Measurements from ENCODE around the gene VEGFC.

The VEGFC gene

GRCh38 chr4:176758731-176759130, 34.0 kb downstream of the VEGFC start:
- DNase-seq = no peak

- DNase-seq = no peak
These were observed 34.4 kb downstream of the VEGFC start for GRCh38 chr4:176758323-176758722.

DNA sequence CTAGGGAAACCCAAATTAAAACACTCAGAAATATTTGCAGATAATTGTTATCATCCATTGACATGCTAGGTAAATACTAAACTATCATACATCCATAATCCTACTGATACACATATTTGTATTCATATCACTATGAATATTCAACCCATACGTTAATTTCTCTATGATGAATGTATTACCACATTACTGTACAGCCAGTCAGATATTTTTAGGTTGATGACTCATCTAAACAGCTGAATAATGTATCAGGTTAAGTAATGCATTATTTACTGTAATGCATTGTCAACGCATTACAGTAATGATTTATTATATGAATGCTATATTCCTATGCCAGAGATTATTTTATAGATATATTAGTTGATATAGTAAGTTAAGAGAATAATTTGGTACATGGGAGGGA, 37.1 kb downstream of the VEGFC start:
- DNase-seq = no peak

DNA sequence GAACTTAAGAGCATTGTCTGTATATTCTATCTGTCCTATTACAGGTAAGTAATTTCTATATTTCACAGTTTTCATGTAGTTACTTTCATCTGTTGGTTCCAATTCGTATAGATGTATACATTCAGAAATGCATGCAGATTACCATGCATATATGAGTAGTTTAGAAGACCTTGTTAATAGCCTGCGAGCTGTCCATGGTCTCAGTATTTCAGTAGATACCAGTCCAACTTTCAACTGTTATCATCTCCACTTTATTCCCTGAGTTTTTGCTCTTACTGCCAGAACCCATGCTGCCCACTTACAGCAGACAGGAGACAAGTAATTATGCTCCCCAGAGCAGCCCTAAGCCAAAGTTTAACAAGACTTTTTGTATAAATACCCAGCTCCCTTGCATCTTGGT, 37.7 kb downstream of the VEGFC start:
- no peak for DNase-seq

GRCh38 chr4:176753049-176753448, 39.7 kb downstream of the VEGFC start:
- no peak for DNase-seq

DNA sequence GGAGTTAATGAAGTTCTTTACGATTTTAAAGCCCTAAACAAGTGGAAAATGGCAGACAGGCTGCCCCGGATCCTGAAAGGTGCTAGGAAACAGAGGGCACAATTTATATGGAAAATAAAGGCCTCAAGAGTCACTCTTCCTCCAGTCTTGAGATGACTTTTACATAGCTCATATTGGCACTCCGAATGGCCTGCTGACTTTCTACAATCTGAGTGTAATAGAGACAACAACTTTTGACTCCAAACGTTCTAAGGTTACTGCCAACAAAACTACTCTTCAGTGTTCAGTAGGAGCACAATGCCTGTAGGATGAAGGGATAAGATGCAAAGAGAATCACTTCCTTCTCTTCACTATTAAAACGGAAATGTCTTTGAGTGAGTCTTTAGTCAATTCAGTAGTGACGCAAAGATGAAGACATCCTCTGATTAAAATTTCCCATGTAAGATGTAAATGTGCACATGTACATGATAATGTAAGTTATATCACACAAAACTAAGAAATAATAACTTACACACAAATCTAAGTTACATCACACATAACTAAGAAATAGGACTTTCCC, 40.5 kb downstream of the VEGFC start:
- DNase-seq = no peak

DNA sequence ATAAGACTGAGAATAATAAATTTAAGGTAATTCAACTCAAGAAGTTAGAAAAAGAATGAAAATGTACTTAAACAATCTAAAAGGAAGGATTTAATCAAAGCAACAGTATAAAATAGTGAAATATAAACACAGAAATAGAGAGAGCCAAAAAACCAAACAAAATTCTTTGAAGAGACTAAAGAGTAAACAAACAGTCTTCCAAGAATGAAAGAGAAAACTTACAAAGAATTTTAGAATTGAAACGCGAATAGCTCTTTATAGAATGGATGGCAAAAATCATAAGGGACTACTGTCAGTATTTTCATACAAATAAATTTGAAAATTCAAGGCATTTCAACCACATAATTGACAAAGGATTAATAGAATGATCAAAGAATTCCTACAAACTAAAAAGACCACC, 41.7 kb downstream of the VEGFC start:
- no peak for DNase-seq

- DNase-seq = no peak
These were observed 45.9 kb downstream of the VEGFC start for GRCh38 chr4:176746846-176747245.

DNA sequence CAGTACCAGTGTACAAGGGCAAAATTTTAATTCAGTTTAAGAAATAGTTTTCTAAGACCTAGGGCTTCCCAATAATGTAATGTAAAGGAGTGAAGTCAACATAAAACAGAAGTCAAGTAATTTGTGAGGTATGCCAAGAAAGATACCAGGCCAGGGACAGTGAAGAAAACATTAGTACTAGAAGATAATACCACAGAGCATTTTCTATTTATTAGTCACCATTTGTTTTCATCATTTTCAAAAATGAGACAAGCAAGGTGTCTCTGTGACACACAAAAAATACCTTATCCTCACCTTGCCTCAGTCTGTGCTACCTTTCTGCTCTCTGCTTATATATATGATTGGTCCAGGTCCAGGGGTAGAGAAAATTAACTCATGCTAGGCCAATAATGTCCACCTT, 46.8 kb downstream of the VEGFC start:
- no peak for DNase-seq

DNA sequence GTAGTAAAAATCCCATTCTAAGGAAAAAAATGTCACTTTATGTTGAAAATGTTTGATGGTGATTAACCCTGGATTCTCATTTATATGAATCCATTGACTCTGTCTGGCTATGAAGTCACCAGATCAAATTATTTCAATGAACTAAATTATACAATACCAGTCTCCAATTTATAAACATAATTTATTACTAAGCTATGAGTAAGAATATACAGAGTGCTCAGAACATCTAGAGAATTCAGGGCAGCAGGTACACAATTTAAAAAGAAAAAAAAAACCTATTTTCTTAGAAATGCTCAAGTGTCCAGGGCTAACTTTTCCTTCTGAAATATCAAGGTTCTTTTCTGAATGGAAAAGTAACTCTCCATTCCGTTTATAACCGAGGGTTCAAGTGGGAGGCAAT, 48.6 kb downstream of the VEGFC start:
- DNase-seq = no peak

DNA sequence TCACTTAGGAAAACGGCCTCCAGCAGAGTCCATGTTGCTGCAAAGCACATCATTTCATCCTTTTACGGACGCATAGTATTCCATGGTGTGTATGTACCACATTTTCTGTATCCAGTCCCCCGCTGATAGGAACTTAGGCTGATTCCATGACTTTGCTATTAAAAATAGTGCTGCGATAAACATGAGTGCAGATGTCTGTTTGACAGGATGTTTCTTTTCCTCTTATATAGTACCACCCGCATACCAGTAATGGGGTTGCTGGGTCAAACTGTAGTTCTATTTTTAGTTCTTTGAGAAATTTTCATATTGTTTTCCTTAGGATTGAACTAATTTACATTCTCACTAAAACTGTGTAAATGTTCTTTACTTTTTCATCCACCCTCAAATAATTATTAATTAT, 50.5 kb downstream of the VEGFC start:
- DNase-seq = no peak

- DNase-seq = no peak
These were observed 51.5 kb downstream of the VEGFC start for GRCh38 chr4:176741253-176741652.

DNA sequence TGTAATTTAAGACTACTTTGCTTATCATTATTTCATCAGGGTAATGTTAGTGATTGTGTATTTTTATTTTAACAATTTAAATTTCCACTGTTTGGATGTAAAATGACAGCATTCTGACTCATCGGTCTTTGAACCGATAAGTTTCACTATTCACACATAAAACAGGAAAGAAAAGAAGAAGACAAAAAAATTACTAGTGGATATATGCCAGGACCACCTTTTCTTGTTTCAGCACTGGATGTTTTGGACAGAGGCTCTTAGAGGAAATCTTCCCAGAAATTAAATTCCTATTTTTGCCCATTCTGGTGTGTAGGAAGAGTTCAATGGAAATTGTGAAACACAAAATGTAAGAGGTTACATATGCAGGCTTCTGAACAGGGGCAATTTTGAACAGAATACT, 57.4 kb downstream of the VEGFC start:
- DNase-seq = no peak

DNA sequence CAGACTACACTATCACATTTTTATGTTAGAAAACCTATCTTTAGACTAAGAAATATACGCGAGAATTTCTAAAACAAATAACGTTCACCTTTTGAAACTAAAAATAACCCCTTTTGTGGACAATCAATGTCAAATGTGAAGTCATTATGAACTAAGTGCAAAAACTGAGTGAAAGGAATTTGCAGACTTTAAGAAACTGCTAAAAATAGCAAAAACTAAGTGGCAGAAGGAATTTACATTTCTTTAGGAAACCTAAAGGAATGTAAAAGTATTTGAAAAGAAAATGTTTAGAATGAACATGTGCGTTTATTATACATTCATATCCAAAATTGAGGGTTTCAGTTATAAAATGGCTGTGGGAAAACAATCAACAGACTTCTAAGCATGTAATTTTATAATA, 58.3 kb downstream of the VEGFC start:
- DNase-seq = no peak

DNA sequence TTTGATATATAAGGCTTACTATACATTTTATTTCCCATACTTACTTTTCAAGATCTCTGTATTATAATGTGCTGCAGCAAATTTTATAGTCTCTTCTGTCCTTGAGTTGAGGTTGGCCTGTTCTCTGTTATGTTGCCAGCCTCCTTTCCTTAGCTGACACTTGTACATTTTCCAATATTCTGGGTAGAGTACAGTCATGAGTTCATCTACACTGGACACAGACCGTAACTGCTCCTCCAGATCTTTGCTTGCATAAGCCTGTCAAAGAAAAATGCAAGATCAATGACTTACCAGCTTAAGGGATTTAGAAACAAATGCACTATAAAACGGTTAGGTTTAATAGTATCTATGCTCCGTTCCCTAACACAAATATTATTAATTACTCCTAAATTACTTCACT, 63.2 kb downstream of the VEGFC start:
- DNase-seq = no peak

DNA sequence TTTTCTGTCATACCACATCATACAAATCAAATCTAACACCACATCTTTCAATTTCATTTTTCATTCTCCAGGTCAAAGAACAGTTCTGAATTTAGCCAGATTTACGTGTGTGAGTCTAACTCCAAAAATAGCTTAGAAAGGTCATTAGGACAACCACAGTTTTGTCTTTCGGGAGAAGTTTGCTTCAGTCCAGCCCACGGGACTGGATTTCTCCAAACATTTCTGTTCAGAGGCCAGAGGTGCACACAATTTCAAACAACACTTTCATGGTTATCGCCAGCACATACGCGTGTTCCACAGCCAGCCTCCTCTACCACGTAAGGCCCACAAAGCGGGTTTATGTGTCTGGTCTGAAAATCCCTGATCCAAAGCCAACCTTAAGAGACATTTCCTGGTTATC, 65.9 kb downstream of the VEGFC start:
- no peak for DNase-seq

- DNase-seq = no peak
These were observed 71.3 kb downstream of the VEGFC start for GRCh38 chr4:176721459-176721858.

DNA sequence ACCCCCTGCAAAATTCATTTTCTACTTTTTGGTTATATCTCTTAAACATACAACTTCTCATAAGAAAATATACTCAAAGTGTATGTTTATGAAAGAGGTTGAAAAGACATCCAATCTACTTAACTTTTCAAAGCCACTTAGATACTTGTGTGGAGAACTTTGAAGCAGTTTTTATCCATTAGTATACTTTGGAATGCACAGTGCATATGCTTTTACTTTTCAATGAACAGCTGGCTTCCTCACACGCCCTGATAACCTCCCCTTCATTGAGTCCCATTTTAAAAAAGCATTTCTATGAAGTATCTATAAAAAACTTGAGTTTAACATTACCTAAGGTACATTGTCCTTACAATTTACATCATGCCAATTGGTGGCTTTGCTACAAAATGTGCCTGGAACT, 73.8 kb downstream of the VEGFC start:
- DNase-seq = no peak

- no peak for DNase-seq
These were observed 75.5 kb downstream of the VEGFC start for GRCh38 chr4:176717237-176717636.

GRCh38 chr4:176709417-176709816, 83.3 kb downstream of the VEGFC start:
- DNase-seq = no peak

DNA sequence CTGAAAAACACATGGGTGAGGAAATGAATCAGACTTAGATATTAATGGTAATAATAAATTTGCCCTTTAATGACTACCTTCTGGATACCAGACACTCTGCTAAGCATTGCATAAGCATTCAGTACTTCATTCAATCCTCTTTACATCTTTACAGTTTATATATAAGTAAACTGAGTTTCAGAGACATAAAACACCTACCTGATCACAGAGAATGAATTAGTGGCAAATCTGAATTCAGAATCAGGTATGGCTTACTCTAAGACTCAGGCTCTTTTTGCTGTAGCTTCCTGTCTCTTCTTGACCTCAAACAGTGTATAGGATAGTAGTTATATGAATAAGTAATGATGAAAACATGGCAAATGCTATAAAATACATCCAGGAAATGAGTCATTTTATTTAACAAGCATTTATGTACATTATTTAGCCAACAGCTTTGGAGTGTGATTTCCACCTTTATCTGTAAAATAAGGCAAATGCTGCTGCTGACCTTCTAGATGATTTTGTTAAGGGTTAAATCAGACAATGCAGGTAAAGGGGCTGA, 83.9 kb downstream of the VEGFC start:
- DNase-seq = no peak

DNA sequence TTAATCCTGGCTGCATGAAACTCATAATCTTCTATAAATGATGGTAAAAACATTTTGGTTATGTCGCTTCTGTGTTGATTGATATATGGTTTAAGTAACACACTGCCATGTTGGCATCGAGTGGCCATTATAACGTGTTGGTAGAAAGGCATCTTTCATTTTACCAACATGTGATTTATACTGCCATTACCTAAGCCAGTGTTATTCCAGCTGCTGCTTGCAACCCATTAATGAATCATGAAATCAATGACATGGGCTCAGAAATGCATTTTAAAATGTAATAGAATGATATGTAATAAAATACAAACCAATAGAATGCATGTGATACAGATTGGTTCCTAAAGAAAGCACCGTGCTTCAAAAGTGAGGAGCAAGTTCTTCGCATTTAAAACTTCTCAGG, 102.0 kb downstream of the VEGFC start:
- DNase-seq = no peak

GRCh38 chr4:176680668-176681180, 112.0 kb downstream of the VEGFC start:
- no peak for DNase-seq

- no peak for DNase-seq
These were observed 115.8 kb downstream of the VEGFC start for GRCh38 chr4:176676901-176677300.

DNA sequence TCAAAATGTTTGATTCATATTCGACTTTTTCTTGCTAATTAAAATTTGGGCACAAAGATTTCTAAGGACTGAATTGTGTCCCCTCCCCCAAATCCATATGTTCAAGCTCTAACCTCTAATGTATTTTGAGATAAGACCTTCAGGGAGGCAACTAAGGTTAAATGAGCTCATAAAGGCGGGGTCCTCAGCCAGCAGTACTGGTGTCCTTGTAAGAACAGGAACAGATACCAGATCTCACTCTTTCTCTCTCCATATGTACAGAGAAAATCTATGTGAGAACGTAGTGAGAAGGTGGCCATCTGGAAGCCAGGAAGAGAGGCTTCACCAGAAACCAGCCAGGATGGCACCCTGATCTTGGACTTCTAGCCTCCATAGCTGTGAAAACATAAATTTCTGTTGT, 116.9 kb downstream of the VEGFC start:
- DNase-seq = no peak
